ENCODE data around the gene EDARADD.

EDARADD gene

GRCh38 chr1:236392182-236392581, 1.9 kb upstream of the EDARADD start:
- H3K4ac ChIP-seq (ENCODE audit: low read depth in 1 of 2, low read length in 2 of 2), result no peak overlapping the region
- no peak overlapping the region for H3K9ac ChIP-seq (ENCODE audit: low read length)
- no peaks in the 10 kb centered on the region for H3K9me3 ChIP-seq (ENCODE audit: control insufficient read depth, low read length)
- H3K27me3 ChIP-seq (ENCODE audit: control insufficient read depth in 1 of 2, insufficient read depth in 1 of 2, low read length in 2 of 2), result peaks cover 16 to 37% of the 10 kb centered on the region in 2 experiments
- no peaks in the 10 kb centered on the region for H3K36me3 ChIP-seq (ENCODE audit: control insufficient read depth in 1 of 2, insufficient read depth in 2 of 2, low read depth in 1 of 2, low read length in 2 of 2)
- no peak overlapping the region for H3K18ac ChIP-seq (ENCODE audit: low read depth in 1 of 2, low read length in 2 of 2)
- H2BK120ac ChIP-seq (ENCODE audit: low read depth, low read length), result no peak overlapping the region
- H4K91ac ChIP-seq (ENCODE audit: low read length), result no peak overlapping the region
- no peak overlapping the region for H2BK12ac ChIP-seq (ENCODE audit: low read length in 2 of 2)
- DNase-seq, result no peak
- WGBS, result 80% methylated on average over 2 of the region's 2 CpGs
- no peak overlapping the region for H3K4me2 ChIP-seq (ENCODE audit: low read length, poor library complexity, severe bottlenecking)
- H3K27ac ChIP-seq (ENCODE audit: low read length, poor library complexity, severe bottlenecking), result no peak overlapping the region
- H3K23ac ChIP-seq (ENCODE audit: low read length in 2 of 2), result no peak overlapping the region
- H2BK5ac ChIP-seq (ENCODE audit: low read depth, low read length, poor library complexity, severe bottlenecking), result no peak overlapping the region
- H3K4me1 ChIP-seq (ENCODE audit: control insufficient read depth, insufficient read depth, low read depth, low read length), result peaks cover 6% of the 10 kb centered on the region
- no peak overlapping the region for H3K4me3 ChIP-seq (ENCODE audit: insufficient read depth in 1 of 2, low read depth in 1 of 2, low read length in 2 of 2)
- no peak overlapping the region for H2AFZ ChIP-seq (ENCODE audit: low read depth, low read length)
- no peak overlapping the region for H2AK5ac ChIP-seq (ENCODE audit: low read length, severe bottlenecking)
- no peak overlapping the region for H2BK15ac ChIP-seq (ENCODE audit: low read depth, poor library complexity, severe bottlenecking)
- no peak overlapping the region for H4K8ac ChIP-seq (ENCODE audit: low read length)
- H3K79me1 ChIP-seq (replicated peaks; ENCODE audit: low read length, poor library complexity, severe bottlenecking), result no peaks in the 10 kb centered on the region
- no peak overlapping the region for H3K14ac ChIP-seq (ENCODE audit: low read length in 2 of 2)

GRCh38 chr1:236394879-236395229, 768 bp downstream of the EDARADD start:
- Histone ChIP-seq H3K79me1 (replicated peaks; ENCODE audit: low read length, poor library complexity, severe bottlenecking) (no peaks in the 10 kb centered on the region), H2BK12ac (ENCODE audit: low read length in 2 of 2) (no peak overlapping the region), H3K27ac (ENCODE audit: low read length, poor library complexity, severe bottlenecking) (no peak overlapping the region), H3K27me3 (ENCODE audit: control insufficient read depth in 1 of 2, insufficient read depth in 1 of 2, low read length in 2 of 2) (peaks cover 23 to 55% of the 10 kb centered on the region in 2 experiments), H3K9me3 (ENCODE audit: control insufficient read depth, low read length) (no peaks in the 10 kb centered on the region), H2BK15ac (ENCODE audit: low read depth, poor library complexity, severe bottlenecking) (peak overlapping the region; percentile 74), H3K4ac (ENCODE audit: low read depth in 1 of 2, low read length in 2 of 2) (no peak overlapping the region), H2BK5ac (ENCODE audit: low read depth, low read length, poor library complexity, severe bottlenecking) (no peak overlapping the region), H3K23ac (ENCODE audit: low read length in 2 of 2) (no peak overlapping the region), H4K91ac (ENCODE audit: low read length) (no peak overlapping the region), H3K9ac (ENCODE audit: low read length) (peak overlapping the region; percentile 18), H3K4me1 (ENCODE audit: control insufficient read depth, insufficient read depth, low read depth, low read length) (peaks cover 10% of the 10 kb centered on the region), H4K8ac (ENCODE audit: low read length) (no peak overlapping the region), H2AFZ (ENCODE audit: low read depth, low read length) (no peak overlapping the region), H2AK5ac (ENCODE audit: low read length, severe bottlenecking) (no peak overlapping the region), H3K4me2 (ENCODE audit: low read length, poor library complexity, severe bottlenecking) (peak overlapping the region; percentile 96), H3K14ac (ENCODE audit: low read length in 2 of 2) (no peak overlapping the region), H3K18ac (ENCODE audit: low read depth in 1 of 2, low read length in 2 of 2) (peak overlapping the region in 1 of 2 experiments; percentile 11), H2BK120ac (ENCODE audit: low read depth, low read length) (no peak overlapping the region), H3K36me3 (ENCODE audit: control insufficient read depth in 1 of 2, insufficient read depth in 2 of 2, low read depth in 1 of 2, low read length in 2 of 2) (no peaks in the 10 kb centered on the region), H3K4me3 (ENCODE audit: insufficient read depth in 1 of 2, low read depth in 1 of 2, low read length in 2 of 2) (peak overlapping the region; percentile 75 to 76)
- DNase-seq, result peak; percentile 26
- 4% methylated on average over 16 of the region's 17 CpGs for whole genome bisulfite sequencing

- no peak overlapping the region for H2BK120ac ChIP-seq (ENCODE audit: low read depth, low read length)
These were observed 1.3 kb downstream of the EDARADD start for GRCh38 chr1:236395230-236395946.

GRCh38 chr1:236395947-236396664, 2.0 kb downstream of the EDARADD start:
- 21% methylated on average over 22 of the region's 24 CpGs for WGBS
- peaks cover 13% of the 10 kb centered on the region for H3K4me1 ChIP-seq (ENCODE audit: control insufficient read depth, insufficient read depth, low read depth, low read length)
- H3K9me3 ChIP-seq (ENCODE audit: control insufficient read depth, low read length), result no peaks in the 10 kb centered on the region

More at GRCh38 chr1:236395230-236395946, 1.3 kb downstream of the EDARADD start:
- Histone ChIP-seq H3K9ac (ENCODE audit: low read length) (peak overlapping the region; percentile 18), H4K8ac (ENCODE audit: low read length) (no peak overlapping the region), H2BK5ac (ENCODE audit: low read depth, low read length, poor library complexity, severe bottlenecking) (no peak overlapping the region), H4K91ac (ENCODE audit: low read length) (no peak overlapping the region), H2AK5ac (ENCODE audit: low read length, severe bottlenecking) (no peak overlapping the region), H3K23ac (ENCODE audit: low read length in 2 of 2) (no peak overlapping the region), H3K4me2 (ENCODE audit: low read length, poor library complexity, severe bottlenecking) (peak overlapping the region; percentile 96), H3K4me1 (ENCODE audit: control insufficient read depth, insufficient read depth, low read depth, low read length) (peaks cover 12% of the 10 kb centered on the region), H3K14ac (ENCODE audit: low read length in 2 of 2) (no peak overlapping the region), H2AFZ (ENCODE audit: low read depth, low read length) (peak overlapping the region; percentile 60), H3K27ac (ENCODE audit: low read length, poor library complexity, severe bottlenecking) (no peak overlapping the region), H3K4ac (ENCODE audit: low read depth in 1 of 2, low read length in 2 of 2) (no peak overlapping the region), H3K27me3 (ENCODE audit: control insufficient read depth in 1 of 2, insufficient read depth in 1 of 2, low read length in 2 of 2) (peaks cover 23 to 60% of the 10 kb centered on the region in 2 experiments), H3K4me3 (ENCODE audit: insufficient read depth in 1 of 2, low read depth in 1 of 2, low read length in 2 of 2) (peak overlapping the region; percentile 75 to 76), H3K9me3 (ENCODE audit: control insufficient read depth, low read length) (no peaks in the 10 kb centered on the region), H2BK15ac (ENCODE audit: low read depth, poor library complexity, severe bottlenecking) (peak overlapping the region; percentile 74), H3K36me3 (ENCODE audit: control insufficient read depth in 1 of 2, insufficient read depth in 2 of 2, low read depth in 1 of 2, low read length in 2 of 2) (no peaks in the 10 kb centered on the region), H3K79me1 (replicated peaks; ENCODE audit: low read length, poor library complexity, severe bottlenecking) (no peaks in the 10 kb centered on the region), H2BK12ac (ENCODE audit: low read length in 2 of 2) (no peak overlapping the region), H3K18ac (ENCODE audit: low read depth in 1 of 2, low read length in 2 of 2) (peak overlapping the region; percentile 11 to 78)
- under 1% methylated on average over 69 of the region's 86 CpGs for WGBS
- peak; percentile 38 for DNase-seq

More at GRCh38 chr1:236395947-236396664, 2.0 kb downstream of the EDARADD start:
- Histone ChIP-seq H3K9ac (ENCODE audit: low read length) (no peak overlapping the region), H2AFZ (ENCODE audit: low read depth, low read length) (peak overlapping the region; percentile 60), H3K14ac (ENCODE audit: low read length in 2 of 2) (no peak overlapping the region), H2AK5ac (ENCODE audit: low read length, severe bottlenecking) (no peak overlapping the region), H3K27me3 (ENCODE audit: control insufficient read depth in 1 of 2, insufficient read depth in 1 of 2, low read length in 2 of 2) (peaks cover 23 to 61% of the 10 kb centered on the region in 2 experiments), H3K4ac (ENCODE audit: low read depth in 1 of 2, low read length in 2 of 2) (no peak overlapping the region), H2BK5ac (ENCODE audit: low read depth, low read length, poor library complexity, severe bottlenecking) (no peak overlapping the region), H2BK15ac (ENCODE audit: low read depth, poor library complexity, severe bottlenecking) (no peak overlapping the region), H4K8ac (ENCODE audit: low read length) (no peak overlapping the region), H2BK120ac (ENCODE audit: low read depth, low read length) (no peak overlapping the region), H3K36me3 (ENCODE audit: control insufficient read depth in 1 of 2, insufficient read depth in 2 of 2, low read depth in 1 of 2, low read length in 2 of 2) (no peaks in the 10 kb centered on the region), H2BK12ac (ENCODE audit: low read length in 2 of 2) (no peak overlapping the region), H3K23ac (ENCODE audit: low read length in 2 of 2) (no peak overlapping the region), H3K4me3 (ENCODE audit: insufficient read depth in 1 of 2, low read depth in 1 of 2, low read length in 2 of 2) (peak overlapping the region; percentile 75 to 76), H3K18ac (ENCODE audit: low read depth in 1 of 2, low read length in 2 of 2) (no peak overlapping the region), H4K91ac (ENCODE audit: low read length) (no peak overlapping the region), H3K4me2 (ENCODE audit: low read length, poor library complexity, severe bottlenecking) (peak overlapping the region; percentile 96), H3K27ac (ENCODE audit: low read length, poor library complexity, severe bottlenecking) (no peak overlapping the region), H3K79me1 (replicated peaks; ENCODE audit: low read length, poor library complexity, severe bottlenecking) (no peaks in the 10 kb centered on the region)
- no peak for DNase-seq
